Fibroblast of lung (primary cell): Measurements from ENCODE around the gene PACS2.

Experiments used
- CTCF ChIP-seq, 2 donors: IDR thresholded peaks in 1 of 2; conservative IDR thresholded peaks in 1 of 2; 1 replicate in 1 of 2; 2 replicates in 1 of 2; pipeline ENCODE4 v1.5.1; 2011 to 2012; ENCODE audit warnings: low read length in 2 of 2, control low read depth in 1 of 2, inconsistent platforms in 1 of 2, low read depth in 1 of 2, mild to moderate bottlenecking in 1 of 2
- EZH2 ChIP-seq: IDR thresholded peaks from 2 replicates; pipeline ENCODE4 v1.5.1; 2012; ENCODE audit warnings: low read length, control low read depth, mild to moderate bottlenecking; ENCODE audit errors: missing control alignments

GRCh38 chr14:105379946-105380345, 65.4 kb downstream of the PACS2 start:
- TF ChIP-seq CTCF (conservative IDR thresholded peaks at IDR 0.05 in 1 of 2, IDR thresholded peaks at IDR 0.05 in 1 of 2; ENCODE audit: low read depth in 1 of 2, low read length in 2 of 2) (no peak), EZH2 (no peak)
